Measurements from ENCODE around the gene LOXL1.

Gene LOXL1

DNA sequence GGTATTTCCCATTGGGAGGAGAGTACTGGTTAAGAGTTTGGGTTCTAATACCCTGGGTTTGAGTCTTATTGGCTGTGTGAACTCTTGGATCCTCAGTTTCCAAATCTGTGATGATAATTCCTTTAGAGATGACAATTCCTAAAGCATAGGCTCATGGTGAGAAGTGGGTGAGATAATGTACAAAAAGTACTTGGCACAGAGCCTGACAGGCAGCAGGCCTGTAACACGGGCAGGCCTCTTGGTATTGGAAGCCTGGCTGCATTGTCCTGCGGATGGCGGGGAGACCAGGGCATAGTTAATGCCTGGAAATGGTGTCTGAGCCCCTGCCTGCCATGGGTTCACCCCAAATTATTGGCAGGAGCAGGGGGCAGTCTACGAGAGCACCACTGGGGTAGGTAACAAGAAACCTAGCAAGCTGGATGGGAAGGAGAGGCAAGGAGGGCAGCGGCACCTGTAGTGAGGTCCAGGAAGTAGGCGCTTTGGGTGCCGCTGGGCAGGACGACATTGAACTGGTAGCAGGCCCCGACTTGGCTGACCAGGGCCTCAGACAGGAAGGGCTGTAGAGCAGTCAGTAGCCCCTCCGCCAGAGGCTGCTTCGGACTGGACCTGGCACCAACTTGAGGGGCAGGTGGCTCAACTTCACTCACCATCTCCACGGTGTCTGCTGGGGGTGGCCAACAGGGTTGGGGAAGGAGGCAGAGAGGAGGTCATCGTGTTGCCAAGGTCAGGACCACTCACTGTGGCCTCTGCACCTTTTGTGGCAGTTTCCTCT lies 58.1 kb downstream of the LOXL1 start:
- TF ChIP-seq, protein P1, sequence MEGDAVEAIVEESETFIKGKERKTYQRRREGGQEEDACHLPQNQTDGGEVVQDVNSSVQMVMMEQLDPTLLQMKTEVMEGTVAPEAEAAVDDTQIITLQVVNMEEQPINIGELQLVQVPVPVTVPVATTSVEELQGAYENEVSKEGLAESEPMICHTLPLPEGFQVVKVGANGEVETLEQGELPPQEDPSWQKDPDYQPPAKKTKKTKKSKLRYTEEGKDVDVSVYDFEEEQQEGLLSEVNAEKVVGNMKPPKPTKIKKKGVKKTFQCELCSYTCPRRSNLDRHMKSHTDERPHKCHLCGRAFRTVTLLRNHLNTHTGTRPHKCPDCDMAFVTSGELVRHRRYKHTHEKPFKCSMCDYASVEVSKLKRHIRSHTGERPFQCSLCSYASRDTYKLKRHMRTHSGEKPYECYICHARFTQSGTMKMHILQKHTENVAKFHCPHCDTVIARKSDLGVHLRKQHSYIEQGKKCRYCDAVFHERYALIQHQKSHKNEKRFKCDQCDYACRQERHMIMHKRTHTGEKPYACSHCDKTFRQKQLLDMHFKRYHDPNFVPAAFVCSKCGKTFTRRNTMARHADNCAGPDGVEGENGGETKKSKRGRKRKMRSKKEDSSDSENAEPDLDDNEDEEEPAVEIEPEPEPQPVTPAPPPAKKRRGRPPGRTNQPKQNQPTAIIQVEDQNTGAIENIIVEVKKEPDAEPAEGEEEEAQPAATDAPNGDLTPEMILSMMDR (IDR thresholded peaks at IDR 0.05; ENCODE audit: poor library complexity, severe bottlenecking), result no peak
- Histone ChIP-seq H3K4me3 (ENCODE audit: severe bottlenecking) (no peak overlapping the region), H3K4me1 (ENCODE audit: insufficient read depth, poor library complexity, severe bottlenecking) (peaks cover 61% of the 10 kb centered on the region), H3K27ac (ENCODE audit: poor library complexity, severe bottlenecking) (peak overlapping the region; percentile 95), H3K36me3 (ENCODE audit: low read depth) (no peaks in the 10 kb centered on the region), H3K9me3 (ENCODE audit: severe bottlenecking) (no peaks in the 10 kb centered on the region), H3K27me3 (ENCODE audit: insufficient read depth, poor library complexity, severe bottlenecking) (no peaks in the 10 kb centered on the region)
- DNase-seq (ENCODE audit: low spot score), result no peak
- no peak for ATAC-seq (ENCODE audit: low read depth)

DNA sequence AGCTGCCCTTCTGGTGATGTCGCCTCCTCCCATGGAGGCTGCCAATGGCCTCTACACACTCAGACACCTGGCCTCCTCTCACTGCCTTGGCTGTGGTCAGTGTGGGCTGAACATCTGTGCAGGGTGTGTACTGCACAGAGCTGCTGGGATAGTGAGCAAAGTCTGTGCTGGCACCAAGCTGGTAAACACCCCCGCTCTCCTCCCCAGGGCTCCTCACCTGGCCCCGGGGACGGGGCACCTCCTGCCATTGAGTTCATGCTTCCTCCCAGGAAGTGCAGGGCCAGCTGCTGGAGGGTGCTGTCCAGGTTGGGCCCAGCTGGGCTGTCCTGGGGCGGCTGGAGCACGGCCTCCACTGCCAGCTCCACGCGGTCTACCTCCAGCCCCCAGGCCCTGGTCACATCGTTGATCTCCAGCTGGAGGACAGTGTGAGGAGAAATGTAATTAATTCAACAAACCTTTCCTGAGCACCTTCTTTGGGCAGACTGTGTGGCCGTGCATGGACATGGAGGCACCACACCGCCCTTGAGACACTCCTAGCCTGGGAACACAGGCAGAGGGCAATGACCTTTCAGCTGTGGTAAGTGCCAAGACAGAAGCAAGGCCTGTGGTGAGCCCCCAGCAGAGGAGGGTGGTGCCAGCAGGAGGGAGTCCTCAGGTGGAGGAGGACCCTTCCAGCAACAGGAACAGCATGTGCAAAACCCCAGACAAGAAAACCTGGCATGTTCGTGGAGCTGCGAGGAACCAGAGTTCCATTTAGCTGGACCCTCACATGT lies 59.0 kb downstream of the LOXL1 start:
- no peaks in the 10 kb centered on the region for H3K27me3 ChIP-seq (ENCODE audit: insufficient read depth, poor library complexity, severe bottlenecking)
- ATAC-seq (ENCODE audit: low read depth) (no peak), DNase-seq (ENCODE audit: low spot score) (no peak)
- H3K9me3 ChIP-seq (ENCODE audit: severe bottlenecking), result no peaks in the 10 kb centered on the region
- H3K4me3 ChIP-seq (ENCODE audit: severe bottlenecking), result no peak overlapping the region
- H3K27ac ChIP-seq (ENCODE audit: poor library complexity, severe bottlenecking), result peak overlapping the region; percentile 95
- H3K4me1 ChIP-seq (ENCODE audit: insufficient read depth, poor library complexity, severe bottlenecking), result peaks cover 66% of the 10 kb centered on the region
- no peaks in the 10 kb centered on the region for H3K36me3 ChIP-seq (ENCODE audit: low read depth)
- TF ChIP-seq, protein P1 (IDR thresholded peaks at IDR 0.05; ENCODE audit: poor library complexity, severe bottlenecking), result no peak

DNA sequence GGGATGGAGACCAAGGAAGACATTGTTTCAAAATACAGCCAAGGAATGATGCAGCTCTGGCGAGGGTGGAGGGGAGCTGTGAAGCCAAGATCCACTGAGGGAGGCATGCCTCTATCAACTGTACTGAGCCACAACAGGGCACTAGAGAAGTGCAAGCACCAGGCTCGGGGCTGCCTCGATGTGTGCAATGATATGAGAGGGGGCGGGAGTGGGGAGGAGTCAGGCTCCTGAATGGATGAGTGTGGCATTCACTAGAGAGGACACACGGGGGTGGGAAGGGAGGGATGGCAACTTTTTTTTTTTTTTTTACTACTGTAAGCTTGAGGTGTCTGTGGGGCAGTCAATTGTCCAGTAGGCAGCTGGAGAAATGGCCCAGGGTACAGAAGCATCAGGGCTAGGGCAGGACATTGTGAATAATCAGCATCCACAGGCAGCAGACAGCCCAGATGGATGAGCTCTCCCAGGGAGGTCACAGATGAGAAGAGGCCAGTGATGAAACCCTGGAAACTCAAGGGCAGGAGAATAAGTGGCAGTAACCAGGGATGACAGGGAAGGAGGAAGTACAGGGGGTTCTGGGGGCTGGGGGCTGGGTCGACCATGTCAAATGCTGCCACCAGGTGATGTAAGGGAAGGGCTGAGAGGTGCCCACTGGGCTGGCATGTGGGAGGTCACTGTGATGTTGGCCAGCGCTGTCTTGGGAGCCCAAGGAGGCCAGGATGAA lies 60.0 kb downstream of the LOXL1 start:
- H3K4me1 ChIP-seq (ENCODE audit: insufficient read depth, poor library complexity, severe bottlenecking), result peaks cover 73% of the 10 kb centered on the region
- H3K9me3 ChIP-seq (ENCODE audit: severe bottlenecking), result no peaks in the 10 kb centered on the region
- H3K27ac ChIP-seq (ENCODE audit: poor library complexity, severe bottlenecking), result peak overlapping the region; percentile 95
- DNase-seq (ENCODE audit: low spot score), result no peak
- TF ChIP-seq, protein P1 (IDR thresholded peaks at IDR 0.05; ENCODE audit: poor library complexity, severe bottlenecking), result no peak
- no peak overlapping the region for H3K4me3 ChIP-seq (ENCODE audit: severe bottlenecking)
- no peak for ATAC-seq (ENCODE audit: low read depth)
- no peaks in the 10 kb centered on the region for H3K36me3 ChIP-seq (ENCODE audit: low read depth)
- H3K27me3 ChIP-seq (ENCODE audit: insufficient read depth, poor library complexity, severe bottlenecking), result no peaks in the 10 kb centered on the region

DNA sequence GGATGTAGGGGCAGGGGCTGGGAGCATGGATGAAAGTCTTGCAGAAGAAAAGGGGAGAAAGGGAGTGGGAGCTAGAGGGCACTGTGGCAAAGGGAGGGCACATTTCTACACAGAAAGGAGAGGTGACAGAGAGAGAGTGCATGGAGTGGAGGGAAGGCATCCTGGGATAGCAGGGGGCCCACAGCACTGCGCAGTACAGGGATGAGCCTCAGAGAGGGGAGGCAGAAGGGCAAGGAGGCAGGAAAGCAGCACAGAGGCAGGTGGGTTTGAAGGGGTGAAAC lies 60.5 kb downstream of the LOXL1 start:
- peaks cover 72% of the 10 kb centered on the region for H3K4me1 ChIP-seq (ENCODE audit: insufficient read depth, poor library complexity, severe bottlenecking)
- no peaks in the 10 kb centered on the region for H3K9me3 ChIP-seq (ENCODE audit: severe bottlenecking)
- peak overlapping the region; percentile 72 for H3K27ac ChIP-seq (ENCODE audit: poor library complexity, severe bottlenecking)
- no peaks in the 10 kb centered on the region for H3K36me3 ChIP-seq (ENCODE audit: low read depth)
- no peaks in the 10 kb centered on the region for H3K27me3 ChIP-seq (ENCODE audit: insufficient read depth, poor library complexity, severe bottlenecking)
- no peak for DNase-seq (ENCODE audit: low spot score)
- no peak for ATAC-seq (ENCODE audit: low read depth)
- H3K4me3 ChIP-seq (ENCODE audit: severe bottlenecking), result no peak overlapping the region
- TF ChIP-seq, protein P1 (IDR thresholded peaks at IDR 0.05; ENCODE audit: poor library complexity, severe bottlenecking), result peak; percentile 11

All from RWPE2 (cell line).